Hindlimb muscle (tissue), 1 donor: ENCODE results near the gene AATK. TPM values are rescaled to one million over a fixed set of nuclear protein-coding genes. Genes with fewer than 3 reads are reported as not detected.

Experiments
- DNase-seq: peaks from one replicate; pipeline ENCODE4 v3.0.0-alpha.2; 2013
- polyA plus RNA-seq: library from polyadenylated mRNA; unstranded; fragments of 120-200 nt; gene quantifications from one replicate; pipeline ENCODE4 v1.2.1, GENCODE V29; 2013; ENCODE audit not compliant: insufficient read length

AATK gene
- polyA plus RNA-seq, 1 donor: 11.3 TPM

DNA sequence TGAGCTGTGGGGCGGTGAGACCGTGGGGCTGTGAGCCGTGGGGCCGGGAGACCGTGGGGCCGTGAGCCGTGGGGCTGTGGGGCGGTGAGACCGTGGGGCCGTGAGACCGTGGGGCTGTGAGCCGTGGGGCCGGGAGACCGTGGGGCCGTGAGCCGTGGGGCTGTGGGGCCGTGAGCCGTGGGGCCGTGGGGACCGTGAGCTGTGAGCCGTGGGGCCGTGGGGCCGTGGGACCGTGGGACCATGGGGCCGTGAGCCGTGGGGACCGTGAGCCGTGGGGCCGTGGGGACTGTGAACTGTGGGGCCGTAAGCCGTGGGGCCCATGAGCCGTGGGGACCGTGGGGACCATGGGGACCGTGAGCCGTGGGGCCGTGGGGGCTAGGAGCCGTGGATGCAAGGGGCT, 25.3 kb downstream of the AATK start:
- DNase-seq: no peak

DNA sequence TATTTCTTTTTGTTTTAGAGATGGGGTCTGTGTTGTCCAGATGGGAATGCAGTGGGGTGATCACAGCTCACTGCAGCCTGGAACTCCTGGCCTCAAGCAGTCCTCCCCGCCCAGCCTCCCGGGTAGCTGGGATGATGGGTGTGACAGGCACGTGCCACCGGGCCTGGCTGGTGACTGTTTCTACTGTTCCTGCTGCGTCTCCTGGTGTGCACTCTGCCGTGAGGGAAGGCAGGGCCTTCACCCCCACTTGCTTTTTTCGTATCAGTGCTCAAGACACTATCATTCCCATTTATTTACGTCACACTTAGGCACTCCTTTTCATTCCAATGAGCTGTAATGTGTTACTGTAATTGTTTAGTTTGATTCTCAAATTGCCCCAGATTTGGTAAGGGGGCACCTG, 26.0 kb downstream of the AATK start:
- no peak for DNase-seq

DNA sequence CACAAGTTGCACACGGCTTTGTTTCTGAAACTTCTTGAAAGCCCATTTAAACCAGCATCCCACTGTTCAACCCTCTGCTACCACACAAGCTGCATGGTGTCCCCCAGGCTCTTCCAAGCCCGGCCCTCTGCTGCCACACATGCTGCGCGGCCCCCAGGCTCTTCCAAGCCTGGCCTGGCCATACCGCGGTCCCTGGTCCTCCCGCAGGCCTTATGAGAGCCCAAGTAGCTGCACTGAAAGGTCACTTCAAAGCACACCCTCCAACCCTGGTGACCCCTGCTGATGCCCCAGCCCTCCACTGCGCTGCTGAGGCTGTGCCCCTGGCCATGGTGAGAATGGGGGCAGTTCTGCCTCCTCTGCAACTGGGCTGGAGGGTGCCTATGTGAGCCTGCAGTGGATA, 26.6 kb downstream of the AATK start:
- no peak for DNase-seq

GRCh38 chr17:81138500-81138899, 27.5 kb downstream of the AATK start:
- DNase-seq: no peak

DNA sequence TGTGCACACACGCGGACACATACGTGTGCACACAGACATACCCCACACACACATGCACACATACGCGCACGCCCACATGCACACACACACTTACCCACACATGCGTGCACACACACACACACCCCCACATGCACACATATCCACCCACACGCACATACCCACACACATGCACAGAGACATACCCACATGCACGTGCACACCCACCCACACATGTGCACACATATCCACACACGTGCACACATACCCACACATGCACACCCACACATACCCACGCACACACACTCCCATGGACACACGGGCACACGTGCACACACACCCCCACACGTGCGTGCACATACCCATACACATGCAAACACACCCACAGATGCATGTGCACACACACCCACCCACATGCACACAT, 27.9 kb downstream of the AATK start:
- DNase-seq: no peak

- DNase-seq: no peak
Observed at GRCh38 chr17:81137248-81137647, 28.8 kb downstream of the AATK start.

DNA sequence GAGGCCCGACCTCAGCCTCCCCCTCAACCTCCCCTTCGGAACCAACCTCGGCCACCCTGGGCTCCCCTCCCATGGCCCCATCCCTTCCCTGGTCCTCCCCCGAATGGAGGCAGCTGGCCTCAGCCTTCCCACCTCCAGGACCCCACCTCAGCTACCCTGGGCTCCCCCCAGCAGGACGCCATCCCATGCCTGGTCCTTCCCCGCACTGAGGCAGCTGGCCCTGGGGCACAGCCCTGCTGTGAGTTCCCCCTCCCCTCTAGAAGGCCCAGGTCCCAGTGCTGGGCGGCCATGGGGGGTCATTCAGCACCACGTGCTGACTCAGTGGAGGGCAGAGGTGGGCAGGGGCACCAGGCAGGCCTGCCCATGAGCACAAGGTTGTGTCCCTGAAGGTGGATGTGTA, 29.7 kb downstream of the AATK start:
- no peak for DNase-seq

DNA sequence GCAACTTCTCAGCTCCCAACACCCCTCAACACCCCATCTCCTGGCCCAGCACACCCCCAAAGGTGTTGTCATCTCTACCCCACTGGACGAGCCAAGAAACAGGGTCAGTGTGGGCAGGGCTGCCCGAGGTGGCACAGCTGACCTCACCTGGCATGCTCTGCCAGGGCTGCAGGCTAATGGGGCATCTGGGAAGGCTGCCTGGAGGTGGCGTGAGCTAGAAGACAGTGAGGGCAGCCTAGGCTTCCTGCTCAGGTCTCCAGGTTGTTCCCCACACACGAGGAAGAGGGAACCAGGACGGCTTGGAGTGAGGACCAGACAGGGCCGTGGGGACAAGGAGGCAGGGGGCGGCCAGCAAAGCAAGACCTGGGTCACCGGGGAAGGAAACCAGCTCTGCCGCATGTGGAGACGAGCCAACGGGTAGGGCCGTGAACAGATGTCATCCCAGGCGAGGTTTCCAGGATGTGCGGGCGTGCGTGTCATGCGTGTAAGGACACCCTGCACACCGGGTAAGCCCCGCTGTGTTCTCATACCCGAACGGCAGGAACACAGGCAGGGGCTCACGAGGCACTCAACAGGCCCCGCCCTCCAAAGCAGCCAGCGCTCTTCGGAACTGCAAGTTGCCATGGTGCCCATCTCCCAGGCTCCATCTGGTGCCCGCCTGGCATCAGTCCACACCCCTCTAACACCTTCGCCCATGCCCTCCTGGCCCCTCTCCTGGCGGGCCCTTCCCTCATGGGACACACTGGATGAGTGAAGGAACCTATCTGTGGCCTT, 30.3 kb downstream of the AATK start:
- no peak for DNase-seq

GRCh38 chr17:81134064-81134781, 31.8 kb downstream of the AATK start:
- no peak for DNase-seq

DNA sequence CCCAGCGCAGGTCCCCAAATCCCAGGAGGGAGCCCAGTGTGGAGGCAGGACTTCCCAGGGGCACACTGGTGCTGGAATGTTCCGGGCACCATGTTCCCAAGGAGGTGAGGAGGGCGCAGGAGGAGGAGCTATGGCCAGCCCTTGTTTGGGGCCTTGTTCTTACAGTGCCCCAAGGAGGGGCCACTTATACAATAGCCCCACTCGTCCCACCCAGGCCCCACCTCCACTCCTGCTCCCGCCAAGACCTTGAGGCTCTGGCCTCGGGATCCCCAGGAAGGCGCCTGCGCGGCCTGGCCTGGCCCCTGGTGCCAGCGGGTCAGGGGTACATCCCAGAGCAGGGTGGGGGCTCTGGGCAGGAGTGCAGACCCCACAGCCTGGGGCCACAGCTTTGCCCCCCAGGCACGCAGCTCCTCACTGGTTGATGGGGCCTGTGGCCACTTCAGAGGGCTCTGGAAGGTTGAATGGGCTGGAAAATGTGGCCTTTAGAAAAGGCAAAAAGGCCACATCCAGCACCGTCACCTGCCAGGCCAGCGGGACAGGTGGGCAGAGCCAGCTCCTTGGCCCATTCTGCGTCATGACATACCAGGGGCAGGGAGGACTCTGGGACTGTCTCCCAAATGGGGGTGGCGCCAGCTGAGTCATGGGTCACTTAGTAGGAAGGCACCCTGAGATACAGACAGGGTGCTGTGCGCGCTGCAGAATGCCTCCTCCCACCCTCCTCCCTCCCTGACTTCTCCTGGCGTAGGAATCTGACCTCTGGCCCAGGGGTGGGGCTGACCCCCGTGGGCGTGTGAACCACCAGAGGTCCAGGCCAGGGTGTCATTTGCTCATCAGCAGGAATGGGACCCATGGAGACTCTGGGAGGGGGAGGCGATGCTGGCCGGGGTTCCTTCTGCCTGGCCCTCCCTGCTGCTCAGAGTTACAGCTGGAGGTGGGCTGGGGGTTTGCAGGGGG, 33.0 kb downstream of the AATK start:
- no peak for DNase-seq

- DNase-seq: no peak
Observed at GRCh38 chr17:81132197-81132540, 33.9 kb downstream of the AATK start.

GRCh38 chr17:81131486-81132196, 34.4 kb downstream of the AATK start:
- no peak for DNase-seq

GRCh38 chr17:81130385-81131361, 35.3 kb downstream of the AATK start:
- DNase-seq: no peak

GRCh38 chr17:81129711-81130367, 36.2 kb downstream of the AATK start:
- DNase-seq: no peak

GRCh38 chr17:81129289-81129688, 36.7 kb downstream of the AATK start:
- no peak for DNase-seq

DNA sequence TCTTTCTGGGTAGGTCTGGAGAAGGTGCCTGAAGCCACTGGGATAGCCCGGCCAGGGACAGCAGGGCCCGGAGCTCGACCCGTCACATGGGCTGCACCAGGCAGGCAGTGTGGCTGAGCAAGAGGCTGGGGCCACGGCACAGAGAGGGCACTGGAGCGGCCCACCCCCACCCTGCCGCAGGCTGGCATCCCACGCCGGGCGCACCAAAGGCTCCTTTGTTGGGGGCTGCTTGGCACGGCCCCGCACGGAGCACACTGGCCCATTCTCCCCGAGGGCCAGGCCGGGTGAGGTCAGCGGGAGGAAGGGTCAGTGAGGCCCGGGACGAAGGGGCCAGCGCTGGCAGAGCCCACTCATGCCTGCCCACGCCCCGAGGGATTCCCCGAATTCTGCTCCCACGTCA, 37.2 kb downstream of the AATK start:
- DNase-seq: no peak

- no peak for DNase-seq
Observed at GRCh38 chr17:81128338-81128737, 37.7 kb downstream of the AATK start.

GRCh38 chr17:81127526-81128177, 38.4 kb downstream of the AATK start:
- DNase-seq: no peak

GRCh38 chr17:81127133-81127455, 38.9 kb downstream of the AATK start:
- no peak for DNase-seq
